Activated effector memory CD4-positive, alpha-beta T cell treated with Interleukin-2 at 50 U/mL for 16 hours (primary cell): ENCODE data around the gene PCNX3.
A peak's percentile ranks its signal among the peaks of the same experiment; 100 is the strongest.

Experiments
- DNase-seq: peaks from one replicate; pipeline ENCODE4 v3.0.0-alpha.2; 2020

Gene PCNX3

GRCh38 chr11:65580756-65581155 lies 34.8 kb upstream of the PCNX3 start:
- DNase-seq = no peak

GRCh38 chr11:65581928-65582327 lies 33.6 kb upstream of the PCNX3 start:
- DNase-seq = no peak

- no peak for DNase-seq
Observed at GRCh38 chr11:65583589-65583988, 32.0 kb upstream of the PCNX3 start.

- DNase-seq = no peak
Observed at GRCh38 chr11:65584106-65584505, 31.5 kb upstream of the PCNX3 start.

- no peak for DNase-seq
Observed at GRCh38 chr11:65584723-65585171, 30.8 kb upstream of the PCNX3 start.

GRCh38 chr11:65585396-65586246 lies 30.0 kb upstream of the PCNX3 start:
- no peak for DNase-seq

- DNase-seq = no peak
Observed at GRCh38 chr11:65586247-65586630, 29.3 kb upstream of the PCNX3 start.

GRCh38 chr11:65586676-65587075 lies 28.9 kb upstream of the PCNX3 start:
- no peak for DNase-seq

GRCh38 chr11:65588199-65589054 lies 27.1 kb upstream of the PCNX3 start:
- peak; percentile 60 for DNase-seq

- no peak for DNase-seq
Observed at GRCh38 chr11:65589444-65590239, 25.9 kb upstream of the PCNX3 start.

GRCh38 chr11:65590240-65590738 lies 25.3 kb upstream of the PCNX3 start:
- no peak for DNase-seq

- DNase-seq = no peak
Observed at GRCh38 chr11:65591939-65592857, 23.4 kb upstream of the PCNX3 start.

GRCh38 chr11:65592858-65593517 lies 22.6 kb upstream of the PCNX3 start:
- no peak for DNase-seq

- no peak for DNase-seq
Observed at GRCh38 chr11:65593518-65594414, 21.8 kb upstream of the PCNX3 start.

GRCh38 chr11:65595131-65595530 lies 20.4 kb upstream of the PCNX3 start:
- DNase-seq = no peak

GRCh38 chr11:65595543-65596281 lies 19.9 kb upstream of the PCNX3 start, which contains the start of gene KCNK7:
Gene KCNK7 (minus strand): TSS chr11:65595800. CDS start chr11:65595772, 28 bp downstream.
- no peak for DNase-seq

GRCh38 chr11:65596520-65596919 lies 19.1 kb upstream of the PCNX3 start:
- DNase-seq = no peak

GRCh38 chr11:65598258-65598699 lies 17.3 kb upstream of the PCNX3 start:
- DNase-seq = no peak
